Globus pallidus (tissue), 1 donor: ENCODE data around the gene THRA.

Source experiments
- DNase-seq: peaks from one replicate; pipeline ENCODE4 v3.0.0-alpha.2; 2015; ENCODE audit warnings: low spot score

Gene THRA

GRCh38 chr17:40084477-40084876, 21.7 kb downstream of the THRA start:
- DNase-seq: no peak

GRCh38 chr17:40086150-40087044, 23.6 kb downstream of the THRA start:
- DNase-seq: no peak

- no peak for DNase-seq
These were observed 24.5 kb downstream of the THRA start for GRCh38 chr17:40087049-40087794.

- no peak for DNase-seq
These were observed 25.3 kb downstream of the THRA start for GRCh38 chr17:40087903-40088718.

GRCh38 chr17:40089077-40089895, 26.5 kb downstream of the THRA start:
- DNase-seq: no peak

GRCh38 chr17:40090237-40091119, 27.7 kb downstream of the THRA start:
- DNase-seq: no peak

GRCh38 chr17:40091691-40092397, 29.1 kb downstream of the THRA start:
- no peak for DNase-seq

- peak; percentile 81 for DNase-seq
These were observed 29.8 kb downstream of the THRA start for GRCh38 chr17:40092581-40092980.

- DNase-seq: no peak
These were observed 30.3 kb downstream of the THRA start for GRCh38 chr17:40093005-40093579.

- DNase-seq: no peak
These were observed 30.9 kb downstream of the THRA start for GRCh38 chr17:40093580-40094201.

GRCh38 chr17:40094874-40095273, 32.1 kb downstream of the THRA start:
- no peak for DNase-seq

- no peak for DNase-seq
These were observed 32.7 kb downstream of the THRA start for GRCh38 chr17:40095351-40095943.

- DNase-seq: no peak
These were observed 33.4 kb downstream of the THRA start for GRCh38 chr17:40095944-40096791.

- DNase-seq: no peak
These were observed 34.3 kb downstream of the THRA start for GRCh38 chr17:40097087-40097486.

GRCh38 chr17:40097931-40098845, 35.4 kb downstream of the THRA start:
- no peak for DNase-seq

GRCh38 chr17:40098846-40099618, 36.3 kb downstream of the THRA start:
- DNase-seq: peak; percentile 96
